Retinal pigment epithelial cell (primary cell): Measurements from ENCODE around the gene EYS.
A peak's percentile ranks its signal among the peaks of the same experiment; 100 is the strongest.

Experiments used
- DNase-seq: peaks from one replicate; pipeline ENCODE4 v3.0.0-alpha.2; 2010; ENCODE audit warnings: low read depth
- H3K4me3 ChIP-seq: 2 replicates; pipeline ENCODE4 v1.5.1; 2011; ENCODE audit warnings: mild to moderate bottlenecking, low read length, control low read depth, moderate library complexity
- TF ChIP-seq, protein P1 (sequence below): conservative IDR thresholded peaks from 2 replicates; pipeline ENCODE4 v1.5.1; 2011; ENCODE audit warnings: low read depth, low read length, control low read depth, inconsistent platforms

The EYS gene

DNA sequence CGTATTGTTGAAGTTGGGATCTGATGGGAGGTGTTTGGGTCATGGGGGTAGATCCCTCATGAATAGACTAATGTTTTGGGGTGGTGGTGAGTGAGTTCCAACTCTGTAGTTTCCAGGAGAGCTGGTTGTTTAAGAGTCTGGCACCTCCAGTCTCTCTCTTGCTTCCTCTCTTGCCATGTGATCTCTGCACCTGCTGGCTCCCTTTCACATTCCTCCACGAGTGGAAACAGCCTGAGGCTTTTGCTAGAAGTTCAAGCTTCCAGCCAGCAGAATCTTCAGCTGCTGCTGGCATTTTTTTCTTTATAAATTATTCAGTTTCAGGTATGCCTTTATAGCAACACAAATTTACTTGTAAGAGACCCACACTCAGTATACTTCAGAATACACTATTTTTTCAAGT, 1021.6 kb downstream of the EYS start:
- TF ChIP-seq, protein P1, sequence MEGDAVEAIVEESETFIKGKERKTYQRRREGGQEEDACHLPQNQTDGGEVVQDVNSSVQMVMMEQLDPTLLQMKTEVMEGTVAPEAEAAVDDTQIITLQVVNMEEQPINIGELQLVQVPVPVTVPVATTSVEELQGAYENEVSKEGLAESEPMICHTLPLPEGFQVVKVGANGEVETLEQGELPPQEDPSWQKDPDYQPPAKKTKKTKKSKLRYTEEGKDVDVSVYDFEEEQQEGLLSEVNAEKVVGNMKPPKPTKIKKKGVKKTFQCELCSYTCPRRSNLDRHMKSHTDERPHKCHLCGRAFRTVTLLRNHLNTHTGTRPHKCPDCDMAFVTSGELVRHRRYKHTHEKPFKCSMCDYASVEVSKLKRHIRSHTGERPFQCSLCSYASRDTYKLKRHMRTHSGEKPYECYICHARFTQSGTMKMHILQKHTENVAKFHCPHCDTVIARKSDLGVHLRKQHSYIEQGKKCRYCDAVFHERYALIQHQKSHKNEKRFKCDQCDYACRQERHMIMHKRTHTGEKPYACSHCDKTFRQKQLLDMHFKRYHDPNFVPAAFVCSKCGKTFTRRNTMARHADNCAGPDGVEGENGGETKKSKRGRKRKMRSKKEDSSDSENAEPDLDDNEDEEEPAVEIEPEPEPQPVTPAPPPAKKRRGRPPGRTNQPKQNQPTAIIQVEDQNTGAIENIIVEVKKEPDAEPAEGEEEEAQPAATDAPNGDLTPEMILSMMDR = no peak
- H3K4me3 ChIP-seq = no peak overlapping the region
- DNase-seq = no peak

DNA sequence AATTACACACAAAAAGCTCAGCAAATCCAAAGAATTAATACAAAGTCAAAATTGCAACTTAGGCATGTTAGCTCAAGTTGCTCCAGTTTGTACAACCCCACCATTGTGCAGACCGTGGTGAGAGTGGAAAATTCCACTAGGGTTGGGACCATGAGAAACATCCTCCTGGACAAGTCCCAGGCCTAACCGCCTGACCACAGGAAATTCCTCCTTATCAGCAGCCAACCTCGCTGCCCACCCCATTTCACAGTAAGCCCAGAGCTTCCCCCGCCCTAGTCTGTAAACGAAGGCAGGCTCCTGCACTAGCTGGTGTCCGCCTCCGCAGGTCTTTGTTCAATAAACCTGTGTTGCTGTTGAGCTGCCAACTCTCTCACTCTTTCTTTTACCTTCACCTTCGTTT, 1023.3 kb downstream of the EYS start:
- no peak overlapping the region for H3K4me3 ChIP-seq
- TF ChIP-seq, protein P1 = no peak
- peak; percentile 0 for DNase-seq

DNA sequence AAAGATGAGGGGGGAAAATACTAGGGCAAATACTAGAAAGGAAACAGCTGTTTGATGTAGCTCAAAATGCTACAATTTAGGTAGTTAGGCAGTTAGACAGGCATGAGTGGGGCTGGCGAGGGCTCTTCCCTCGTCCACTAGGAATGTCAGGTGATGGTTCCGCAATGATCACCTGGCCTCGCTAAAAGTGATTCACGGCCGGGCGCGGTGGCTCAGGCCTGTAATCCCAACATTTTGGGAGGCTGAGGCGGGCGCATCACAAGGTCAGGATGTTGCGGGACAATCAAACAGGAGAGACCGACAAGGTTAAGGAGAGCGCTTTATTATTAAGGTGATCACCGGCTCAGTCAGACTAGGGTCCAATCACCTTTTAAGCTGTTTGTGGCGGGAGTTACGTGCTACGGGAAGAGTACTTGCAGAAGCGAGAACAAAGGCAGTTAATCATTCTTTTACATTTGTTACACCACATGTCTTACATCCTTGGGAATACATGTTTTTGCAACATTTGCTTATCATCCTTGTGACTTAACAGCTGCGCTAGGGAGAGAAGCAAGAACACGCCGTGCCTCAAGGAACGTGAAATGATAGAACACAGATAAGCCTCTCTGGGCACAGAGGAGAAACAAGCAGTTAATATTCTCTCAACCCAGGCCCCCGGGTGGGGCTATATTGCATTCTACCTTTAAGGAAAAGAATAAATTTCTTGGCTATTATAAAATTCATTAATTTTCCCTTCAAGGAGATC, 1025.4 kb downstream of the EYS start:
- H3K4me3 ChIP-seq = no peak overlapping the region
- DNase-seq = no peak
- TF ChIP-seq, protein P1 = no peak

DNA sequence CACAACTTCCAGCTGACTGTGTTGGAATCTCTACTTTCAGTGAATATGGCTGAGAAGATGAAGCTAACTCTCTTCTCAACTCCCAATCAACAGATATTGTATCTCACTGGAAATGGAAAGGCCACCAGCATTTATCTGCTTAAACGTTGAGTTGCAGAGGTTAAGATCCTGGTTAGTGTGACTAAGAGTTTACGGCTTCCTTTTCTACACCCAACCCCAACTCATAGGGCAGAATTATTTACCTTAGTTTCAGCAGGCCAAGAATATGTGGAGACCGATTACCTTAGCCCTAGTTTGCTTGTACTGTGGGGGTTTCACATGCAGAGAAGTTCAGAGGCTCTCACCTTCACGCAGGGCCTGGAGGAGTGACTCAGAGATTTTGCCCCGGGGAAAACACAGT, 1026.6 kb downstream of the EYS start:
- no peak for DNase-seq
- H3K4me3 ChIP-seq = no peak overlapping the region
- TF ChIP-seq, protein P1 = no peak

DNA sequence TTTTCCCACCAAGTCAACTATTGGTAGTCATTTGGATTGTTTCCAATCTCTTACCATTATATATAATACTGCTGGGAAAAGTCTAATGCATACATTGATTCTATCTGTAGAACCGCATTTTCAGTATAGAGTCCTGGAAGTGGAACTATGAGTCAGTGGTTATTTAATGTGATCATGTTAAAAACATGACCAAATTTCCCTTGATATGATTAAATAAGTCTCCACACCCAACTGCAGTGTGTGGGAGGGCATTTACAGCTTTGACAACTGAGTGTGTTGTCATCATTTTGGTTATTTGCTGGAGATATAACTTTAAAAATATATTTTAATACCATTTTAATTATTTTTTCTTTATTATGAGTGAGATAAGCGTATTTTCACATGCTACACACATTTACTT, 1027.6 kb downstream of the EYS start:
- no peak overlapping the region for H3K4me3 ChIP-seq
- no peak for DNase-seq
- TF ChIP-seq, protein P1 = no peak

DNA sequence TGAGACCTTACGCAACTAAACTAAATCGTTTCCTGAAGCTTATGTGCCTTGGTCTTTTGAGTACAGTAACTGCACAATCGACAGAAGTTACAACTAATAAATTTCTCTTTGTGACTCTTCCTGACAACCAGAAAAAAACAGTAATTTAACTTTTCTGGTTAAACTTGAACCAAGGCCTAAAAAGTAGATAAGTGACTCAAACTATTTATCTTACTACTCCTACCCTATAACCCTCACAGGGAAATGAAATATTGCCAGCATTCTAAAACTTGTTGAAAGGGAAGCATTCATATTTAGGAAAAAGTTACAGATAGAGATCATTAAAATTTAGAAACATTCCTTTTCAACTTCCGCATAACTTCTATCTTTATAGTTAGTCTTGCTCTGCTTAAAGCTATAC, 1034.4 kb downstream of the EYS start:
- DNase-seq = no peak
- TF ChIP-seq, protein P1 = no peak
- no peak overlapping the region for H3K4me3 ChIP-seq

DNA sequence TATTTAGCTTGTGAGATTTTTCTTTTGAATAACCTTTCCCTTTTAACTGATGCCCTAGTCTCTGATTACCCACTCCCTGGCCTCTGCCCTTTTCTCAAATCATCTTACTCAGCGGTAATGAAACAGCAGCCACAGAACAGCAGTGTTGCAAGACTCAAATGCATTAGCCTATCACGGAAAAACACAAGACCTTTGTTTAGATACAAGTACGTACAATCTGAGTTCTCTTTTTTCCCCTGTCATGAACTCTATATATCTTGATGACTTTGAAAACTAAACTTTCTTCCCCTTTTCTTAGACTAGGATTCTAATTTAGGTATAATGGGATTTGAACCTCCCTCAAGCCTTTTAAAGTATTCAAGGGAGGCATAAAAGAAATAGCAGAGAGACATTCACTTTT, 1034.9 kb downstream of the EYS start:
- DNase-seq = no peak
- H3K4me3 ChIP-seq = no peak overlapping the region
- TF ChIP-seq, protein P1 = no peak
